Kidney (tissue), 14 donors: ENCODE measurements around the gene PSMC3. TPM values are rescaled to one million over a fixed set of nuclear protein-coding genes. Genes with fewer than 3 reads are reported as not detected.
A peak's percentile ranks its signal among the peaks of the same experiment; 100 is the strongest.

Experiments
- DNase-seq, 5 donors: peaks; one replicate each; pipeline ENCODE4 v3.0.0-alpha.2; 2013 to 2020
- FAIRE-seq: peaks from 2 replicates; lab custom pipeline; 2012; peaks lifted over from hg19 to GRCh38; lab: Jason Lieb, UNC
- H3K27ac ChIP-seq, 2 donors: one replicate each; pipeline ENCODE4 v1.7.0; 2013; ENCODE audit warnings: low read depth in 2 of 2, low read length in 2 of 2, inconsistent platforms in 1 of 2
- H3K27me3 ChIP-seq: one replicate; pipeline ENCODE4 v1.7.1; 2013; ENCODE audit warnings: low read length, inconsistent platforms; ENCODE audit not compliant: control insufficient read depth, insufficient read depth
- H3K36me3 ChIP-seq, 3 donors: one replicate each; pipeline versions ENCODE4 v1.7.0 to v1.7.1; 2013; ENCODE audit warnings: low read length in 3 of 3, control low read depth in 1 of 3, inconsistent platforms in 1 of 3; ENCODE audit not compliant: insufficient read depth in 3 of 3, control insufficient read depth in 2 of 3
- H3K4me1 ChIP-seq, 3 donors: one replicate each; pipeline versions ENCODE4 v1.7.0 to v1.7.1; 2013; ENCODE audit warnings: low read length in 3 of 3, inconsistent platforms in 1 of 3, low read depth in 1 of 3; ENCODE audit not compliant: control insufficient read depth in 2 of 3, insufficient read depth in 2 of 3
- H3K4me3 ChIP-seq, 3 donors: one replicate each; pipeline versions ENCODE4 v1.7.0 to v1.8.1; 2013; ENCODE audit warnings: low read length in 3 of 3, control low read depth in 1 of 3, inconsistent platforms in 1 of 3
- H3K9ac ChIP-seq, 3 donors: one replicate each; pipeline versions ENCODE4 v1.7.0 to v1.7.1; 2013; ENCODE audit warnings: low read length in 3 of 3, control low read depth in 1 of 3, inconsistent platforms in 1 of 3
- H3K9me3 ChIP-seq, 3 donors: one replicate each; pipeline versions ENCODE4 v1.7.0 to v1.7.1; 2013; ENCODE audit warnings: low read length in 3 of 3, control low read depth in 1 of 3, inconsistent platforms in 1 of 3; ENCODE audit not compliant: control insufficient read depth in 2 of 3, insufficient read depth in 1 of 3
- intact Hi-C: fragments of 100-400 bp; cut with DNase I; formaldehyde crosslinking; loops from one replicate; pipeline ENCODE4 v1.11.1; 2022
- polyA plus RNA-seq: library from polyadenylated mRNA; stranded (reverse); fragments of 350-450 nt; fragmentation: Illumina TruSeq; extraction: RNeasy Lipid Tissue Mini Kit (QIAGEN cat#74804); gene quantifications from one replicate; pipeline ENCODE4 v1.2.3, GENCODE V29; 2014; ENCODE audit warnings: low read depth, low replicate concordance; ENCODE audit not compliant: insufficient read depth
- total RNA-seq: library from RNA; stranded (reverse); fragmentation: NEBNext Ultra II Directional; extraction: Animal tissue kit (Norgen Biotek cat#: 25700); gene quantifications from one replicate; pipeline ENCODE4 v1.2.1, GENCODE V29; 2021
- TF ChIP-seq, protein P1 (sequence below): IDR thresholded peaks from 3 replicates; pipeline ENCODE4 v1.5.1; 2012; ENCODE audit warnings: mild to moderate bottlenecking, moderate library complexity, borderline replicate concordance; ENCODE audit not compliant: insufficient read depth; ENCODE audit errors: extremely low read depth
- donor health status: control.
- donor health status: control.
- donor health status: control.
- donor health status: control.
- donor health status: control.
- donor health status: DM: yes; HTN: yes; CAD: no.
- donor health status: Normal renal cell carcinoma (clear cell type).

The PSMC3 gene
- total and polyA plus RNA-seq, 2 donors from 2014 or later: 103 to 171 TPM

DNA sequence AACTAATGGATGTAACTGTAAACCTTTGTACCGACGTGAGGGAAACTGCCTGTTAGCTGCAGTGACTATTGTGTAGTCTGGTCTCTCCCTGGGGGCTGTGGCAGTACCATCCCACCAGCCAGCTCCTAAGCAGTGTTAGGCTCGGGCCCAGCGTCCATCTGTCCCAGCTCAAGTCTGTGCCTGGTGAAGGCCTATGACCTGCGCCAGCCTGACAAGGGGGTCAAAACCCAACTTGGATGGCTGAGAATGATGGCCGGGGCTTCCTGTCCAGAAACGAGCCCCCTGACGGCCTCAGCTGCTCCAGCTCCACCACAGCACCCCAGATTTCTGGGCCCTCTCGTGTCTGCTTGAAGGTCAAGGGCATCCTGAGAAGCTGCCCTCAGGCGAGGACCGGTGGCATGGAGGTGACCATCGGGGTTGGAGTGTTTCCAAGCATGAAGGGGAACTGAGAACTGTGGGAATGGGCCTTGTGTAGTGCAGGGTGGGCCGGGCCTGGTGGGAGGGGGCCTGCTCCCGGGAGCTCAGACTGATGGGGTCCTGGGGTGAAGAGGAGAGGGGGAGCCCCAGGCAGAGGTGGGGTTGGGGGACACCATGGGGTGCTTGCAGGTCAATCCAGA is 33.6 kb downstream of the PSMC3 start:
- Histone ChIP-seq H3K9ac (no peak overlapping the region), H3K9me3 (no peaks in the 10 kb centered on the region), H3K36me3 (no peaks in the 10 kb centered on the region), H3K27me3 (no peaks in the 10 kb centered on the region), H3K4me1 (peaks cover 0 to 3% (median 0%) of the 10 kb centered on the region in 3 donors), H3K4me3 (no peak overlapping the region), H3K27ac (no peak overlapping the region)
- FAIRE-seq (no peak), DNase-seq (peak in 1 of 5 donors; percentile 74)
- TF ChIP-seq, protein P1, sequence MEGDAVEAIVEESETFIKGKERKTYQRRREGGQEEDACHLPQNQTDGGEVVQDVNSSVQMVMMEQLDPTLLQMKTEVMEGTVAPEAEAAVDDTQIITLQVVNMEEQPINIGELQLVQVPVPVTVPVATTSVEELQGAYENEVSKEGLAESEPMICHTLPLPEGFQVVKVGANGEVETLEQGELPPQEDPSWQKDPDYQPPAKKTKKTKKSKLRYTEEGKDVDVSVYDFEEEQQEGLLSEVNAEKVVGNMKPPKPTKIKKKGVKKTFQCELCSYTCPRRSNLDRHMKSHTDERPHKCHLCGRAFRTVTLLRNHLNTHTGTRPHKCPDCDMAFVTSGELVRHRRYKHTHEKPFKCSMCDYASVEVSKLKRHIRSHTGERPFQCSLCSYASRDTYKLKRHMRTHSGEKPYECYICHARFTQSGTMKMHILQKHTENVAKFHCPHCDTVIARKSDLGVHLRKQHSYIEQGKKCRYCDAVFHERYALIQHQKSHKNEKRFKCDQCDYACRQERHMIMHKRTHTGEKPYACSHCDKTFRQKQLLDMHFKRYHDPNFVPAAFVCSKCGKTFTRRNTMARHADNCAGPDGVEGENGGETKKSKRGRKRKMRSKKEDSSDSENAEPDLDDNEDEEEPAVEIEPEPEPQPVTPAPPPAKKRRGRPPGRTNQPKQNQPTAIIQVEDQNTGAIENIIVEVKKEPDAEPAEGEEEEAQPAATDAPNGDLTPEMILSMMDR: no peak
- intact Hi-C loops: no loop called here

DNA sequence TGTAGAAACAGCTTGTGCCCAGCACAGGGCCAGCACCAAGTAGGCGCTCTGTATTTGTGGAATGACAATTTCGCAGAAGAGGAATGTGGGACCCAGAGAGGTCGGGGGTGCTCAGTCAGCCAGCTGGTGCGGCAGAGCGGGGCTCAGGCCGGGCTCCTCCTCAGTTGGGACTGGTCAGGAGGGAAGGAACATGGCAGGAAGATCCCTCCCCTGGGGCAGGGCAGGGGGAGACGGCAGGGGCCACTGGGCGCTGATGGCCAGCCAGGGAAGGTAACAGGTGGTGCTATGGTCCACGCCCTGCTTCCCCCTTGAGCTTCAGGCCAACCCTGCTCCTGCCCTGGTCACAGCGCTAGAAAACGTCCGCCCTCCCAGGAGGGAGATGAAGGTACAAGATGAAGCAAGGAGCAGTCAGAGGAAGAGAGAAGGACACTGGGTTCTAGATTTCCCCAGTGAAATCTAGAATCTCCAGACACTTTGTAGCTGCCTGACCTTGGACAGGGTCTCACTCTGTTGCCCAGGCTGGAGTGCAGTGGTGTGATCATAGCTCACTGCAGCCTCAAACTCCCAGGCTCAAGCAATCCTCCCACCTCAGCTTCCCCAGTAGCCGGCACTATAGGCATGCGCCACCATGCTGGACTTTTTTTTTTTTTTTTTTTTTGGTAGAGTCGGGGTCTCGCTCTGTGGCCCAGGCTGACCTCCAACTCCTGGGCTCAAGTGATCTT is 34.4 kb downstream of the PSMC3 start:
- no peak for FAIRE-seq
- peak overlapping the region in 1 of 2 donors; percentile 11 for H3K27ac ChIP-seq
- no peak overlapping the region for H3K4me3 ChIP-seq
- TF ChIP-seq, protein P1: no peak
- peak in 1 of 5 donors; percentile 75 for DNase-seq
- no peak overlapping the region for H3K9ac ChIP-seq
- no peaks in the 10 kb centered on the region for H3K36me3 ChIP-seq
- H3K9me3 ChIP-seq: no peaks in the 10 kb centered on the region
- intact Hi-C loops: no loop called here
- H3K4me1 ChIP-seq: peaks cover 0 to 3% (median 0%) of the 10 kb centered on the region in 3 donors
- no peaks in the 10 kb centered on the region for H3K27me3 ChIP-seq

- intact Hi-C loops: no loop called here
- no peak overlapping the region for H3K9ac ChIP-seq
- peaks cover 0 to 3% (median 0%) of the 10 kb centered on the region in 3 donors for H3K4me1 ChIP-seq
- TF ChIP-seq, protein P1: no peak
- no peaks in the 10 kb centered on the region for H3K36me3 ChIP-seq
- no peak overlapping the region for H3K4me3 ChIP-seq
- no peaks in the 10 kb centered on the region for H3K27me3 ChIP-seq
- FAIRE-seq (no peak), DNase-seq (peak in 2 of 5 donors; percentile 14 to 74)
- no peaks in the 10 kb centered on the region for H3K9me3 ChIP-seq
- peak overlapping the region in 1 of 2 donors; percentile 11 for H3K27ac ChIP-seq
Observed at GRCh38 chr11:47391077-47391583, 35.1 kb downstream of the PSMC3 start.
